Left ventricle myocardium inferior (tissue), 1 donor: Measurements from ENCODE around the gene AHCYL1. TPM values are rescaled to one million over a fixed set of nuclear protein-coding genes. Genes with fewer than 3 reads are reported as not detected.

Experiments
- DNase-seq: peaks from one replicate; pipeline ENCODE4 v3.0.0-alpha.2; 2020
- H3K27ac ChIP-seq: fragments of 200-600 bp; replicated peaks from 2 replicates; pipeline ENCODE4 v1.8.0; 2021
- H3K27me3 ChIP-seq: fragments of 200-600 bp; 2 replicates; pipeline ENCODE4 v1.8.0; 2021; ENCODE audit warnings: low read depth
- H3K36me3 ChIP-seq: fragments of 200-600 bp; 2 replicates; pipeline ENCODE4 v1.8.0; 2021
- H3K4me1 ChIP-seq: fragments of 200-600 bp; 2 replicates; pipeline ENCODE4 v1.8.0; 2021
- H3K4me3 ChIP-seq: fragments of 200-600 bp; 2 replicates; pipeline ENCODE4 v1.8.0; 2021; ENCODE audit warnings: mild to moderate bottlenecking, moderate library complexity
- H3K9me3 ChIP-seq: fragments of 200-600 bp; replicated peaks from 2 replicates; pipeline ENCODE4 v1.8.0; 2021
- CTCF ChIP-seq: fragments of 200-600 bp; IDR thresholded peaks from 2 replicates; pipeline ENCODE4 v1.8.0; 2021; ENCODE audit warnings: antibody characterized with exemption, mild to moderate bottlenecking, borderline replicate concordance
- intact Hi-C: fragments of 100-400 bp; cut with micrococcal nuclease; formaldehyde crosslinking; loops from one replicate; pipeline ENCODE4 v1.11.0; 2022
- total RNA-seq: library from RNA; stranded (reverse); fragmentation: NEBNext Ultra II Directional; extraction: Animal tissue kit (Norgen Biotek cat#: 25700); gene quantifications from one replicate; pipeline ENCODE4 v1.2.1, GENCODE V29; 2021
- donor health status: DM: no; HTN: yes; CAD: no; lungs with severe emphysema.

AHCYL1 gene
- total RNA-seq, 1 donor from 2014 or later, result 45.2 TPM

- no peaks in the 10 kb centered on the region for H3K9me3 ChIP-seq
- H3K4me3 ChIP-seq, result peak overlapping the region; percentile 92
- no peaks in the 10 kb centered on the region for H3K27me3 ChIP-seq
- no peak for DNase-seq
- peaks cover 74% of the 10 kb centered on the region for H3K4me1 ChIP-seq
- intact Hi-C loops, result loop anchor here (10.0 kb wide), 1 partner anchor 441 kb away; the partner anchor contains the start of gene GNAI3
- no peak for TF ChIP-seq CTCF
- H3K27ac ChIP-seq, result peak overlapping the region; percentile 98
- H3K36me3 ChIP-seq, result no peaks in the 10 kb centered on the region
Measured at GRCh38 chr1:109985247-109986053, 885 bp downstream of the AHCYL1 start.

GRCh38 chr1:109986054-109986444, 1.5 kb downstream of the AHCYL1 start:
- intact Hi-C loops, result loop anchor here (10.0 kb wide), 1 partner anchor 441 kb away; the partner anchor contains the start of gene GNAI3
- peaks cover 75% of the 10 kb centered on the region for H3K4me1 ChIP-seq
- no peaks in the 10 kb centered on the region for H3K27me3 ChIP-seq
- no peaks in the 10 kb centered on the region for H3K9me3 ChIP-seq
- no peak for TF ChIP-seq CTCF
- H3K4me3 ChIP-seq, result peak overlapping the region; percentile 92
- no peaks in the 10 kb centered on the region for H3K36me3 ChIP-seq
- DNase-seq, result no peak
- H3K27ac ChIP-seq, result peak overlapping the region; percentile 98

GRCh38 chr1:109988349-109988914, 3.9 kb downstream of the AHCYL1 start:
- peaks cover 93% of the 10 kb centered on the region for H3K4me1 ChIP-seq

GRCh38 chr1:109989506-109990301, 5.1 kb downstream of the AHCYL1 start:
- Histone ChIP-seq H3K36me3 (no peaks in the 10 kb centered on the region), H3K4me1 (peaks cover 96% of the 10 kb centered on the region), H3K27me3 (no peaks in the 10 kb centered on the region), H3K9me3 (no peaks in the 10 kb centered on the region), H3K4me3 (no peak overlapping the region), H3K27ac (peak overlapping the region; percentile 38)
- intact Hi-C loops, result loop anchor here (10.0 kb wide), 1 partner anchor 445 kb away; the partner anchor contains the start of gene GNAI3
- no peak for TF ChIP-seq CTCF
- DNase-seq, result no peak

More at GRCh38 chr1:109988349-109988914, 3.9 kb downstream of the AHCYL1 start:
- Histone ChIP-seq H3K4me3 (no peak overlapping the region), H3K36me3 (no peaks in the 10 kb centered on the region), H3K27me3 (no peaks in the 10 kb centered on the region), H3K9me3 (no peaks in the 10 kb centered on the region), H3K27ac (no peak overlapping the region)
- intact Hi-C loops, result loop anchor here (10.0 kb wide), 1 partner anchor 444 kb away; the partner anchor contains the start of gene GNAI3
- no peak for TF ChIP-seq CTCF
- DNase-seq, result no peak

- Histone ChIP-seq H3K27ac (peak overlapping the region; percentile 38), H3K9me3 (no peaks in the 10 kb centered on the region), H3K4me1 (peaks cover 96% of the 10 kb centered on the region), H3K27me3 (no peaks in the 10 kb centered on the region), H3K4me3 (no peak overlapping the region), H3K36me3 (no peaks in the 10 kb centered on the region)
- DNase-seq, result no peak
- TF ChIP-seq CTCF, result no peak
- intact Hi-C loops, result no loop called here
Measured at GRCh38 chr1:109990302-109990653, 5.7 kb downstream of the AHCYL1 start.
